OCI-LY3 (cell line): ENCODE data around the gene ZNF256.
A peak's percentile ranks its signal among the peaks of the same experiment; 100 is the strongest.
"Not testable (repeated sequence)": the region's sequence is repeated elsewhere in the genome, so short reads cannot be mapped to it uniquely, and the experiment has no call there.

ENCODE experiments used
- EZH2phosphoT487 ChIP-seq: fragments of 200-600 bp; shearing (Covaris generic); IDR thresholded peaks from 2 replicates; pipeline ENCODE4 v1.6.1; 2018; ENCODE audit warnings: antibody characterized with exemption, mixed run types, low read depth
- TF ChIP-seq, protein P1 (sequence below): fragments of 200-600, 300-600 bp; sonication (generic); IDR thresholded peaks from 2 replicates; pipeline ENCODE4 v1.5.1; 2014; ENCODE audit warnings: antibody characterized with exemption, low read length, low read depth

DNA sequence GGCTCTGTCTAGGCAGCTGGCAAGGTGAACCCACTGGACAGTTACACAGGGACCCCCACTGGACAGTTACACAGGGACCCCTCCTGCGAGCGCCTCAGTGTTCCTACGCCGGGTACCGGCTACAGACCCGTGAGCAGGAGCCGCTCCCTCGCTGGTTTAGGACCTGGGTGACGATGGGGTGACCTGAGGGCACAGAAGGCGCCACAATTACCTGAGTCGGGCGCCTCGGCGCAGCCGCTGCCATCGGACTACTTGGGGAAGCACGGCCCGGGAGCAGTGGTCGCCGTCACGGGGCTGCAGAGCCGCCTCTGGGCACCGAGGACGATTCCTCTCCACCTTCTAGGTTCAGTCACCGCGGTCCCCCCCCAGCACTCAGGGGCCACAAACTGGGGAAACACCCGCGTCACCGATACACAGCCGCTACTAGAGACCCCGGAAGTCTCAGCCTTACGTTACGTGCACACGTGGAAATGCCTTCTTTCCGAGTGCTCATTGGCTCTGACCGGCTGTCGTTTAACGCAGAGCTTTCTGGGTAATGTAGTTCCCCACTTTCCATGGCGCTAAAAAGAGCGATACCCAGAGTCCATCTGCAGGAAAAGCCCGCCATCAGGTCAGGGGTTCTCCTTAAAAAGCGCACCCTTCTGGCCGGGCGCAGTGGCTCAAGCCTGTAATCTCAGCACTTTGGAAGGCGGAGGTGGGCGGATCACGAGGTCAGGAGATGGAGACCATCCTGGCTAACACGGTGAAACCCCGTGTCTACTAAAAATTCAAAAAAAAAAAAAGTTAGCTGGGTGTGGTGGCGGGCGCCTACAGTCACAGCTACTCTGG, 31.1 kb downstream of the ZNF256 start, which contains the start of gene ZNF417:
- TF ChIP-seq, protein P1, sequence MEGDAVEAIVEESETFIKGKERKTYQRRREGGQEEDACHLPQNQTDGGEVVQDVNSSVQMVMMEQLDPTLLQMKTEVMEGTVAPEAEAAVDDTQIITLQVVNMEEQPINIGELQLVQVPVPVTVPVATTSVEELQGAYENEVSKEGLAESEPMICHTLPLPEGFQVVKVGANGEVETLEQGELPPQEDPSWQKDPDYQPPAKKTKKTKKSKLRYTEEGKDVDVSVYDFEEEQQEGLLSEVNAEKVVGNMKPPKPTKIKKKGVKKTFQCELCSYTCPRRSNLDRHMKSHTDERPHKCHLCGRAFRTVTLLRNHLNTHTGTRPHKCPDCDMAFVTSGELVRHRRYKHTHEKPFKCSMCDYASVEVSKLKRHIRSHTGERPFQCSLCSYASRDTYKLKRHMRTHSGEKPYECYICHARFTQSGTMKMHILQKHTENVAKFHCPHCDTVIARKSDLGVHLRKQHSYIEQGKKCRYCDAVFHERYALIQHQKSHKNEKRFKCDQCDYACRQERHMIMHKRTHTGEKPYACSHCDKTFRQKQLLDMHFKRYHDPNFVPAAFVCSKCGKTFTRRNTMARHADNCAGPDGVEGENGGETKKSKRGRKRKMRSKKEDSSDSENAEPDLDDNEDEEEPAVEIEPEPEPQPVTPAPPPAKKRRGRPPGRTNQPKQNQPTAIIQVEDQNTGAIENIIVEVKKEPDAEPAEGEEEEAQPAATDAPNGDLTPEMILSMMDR: peak; percentile 29
- not testable (repeated sequence) for TF ChIP-seq EZH2phosphoT487
